Peyer's patch (tissue), 4 donors: Measurements from ENCODE around the gene VAV2.

Source experiments
- CTCF ChIP-seq, 6 experiments: fragments of 450-650 bp in 4 of 6; fragments of 200-600 bp in 2 of 6; sonication (generic) in 1 of 6; IDR thresholded peaks; one replicate each; pipeline ENCODE4 v1.5.1; 2017 to 2019; ENCODE audit warnings: antibody characterized with exemption in 6 of 6, mild to moderate bottlenecking in 3 of 6, moderate library complexity in 1 of 6
- POLR2A ChIP-seq, 2 donors: fragments of 450-650 bp; IDR thresholded peaks; one replicate each; pipeline ENCODE4 v1.5.1; 2017; ENCODE audit warnings: antibody characterized with exemption in 2 of 2, mild to moderate bottlenecking in 2 of 2, moderate library complexity in 2 of 2

DNA sequence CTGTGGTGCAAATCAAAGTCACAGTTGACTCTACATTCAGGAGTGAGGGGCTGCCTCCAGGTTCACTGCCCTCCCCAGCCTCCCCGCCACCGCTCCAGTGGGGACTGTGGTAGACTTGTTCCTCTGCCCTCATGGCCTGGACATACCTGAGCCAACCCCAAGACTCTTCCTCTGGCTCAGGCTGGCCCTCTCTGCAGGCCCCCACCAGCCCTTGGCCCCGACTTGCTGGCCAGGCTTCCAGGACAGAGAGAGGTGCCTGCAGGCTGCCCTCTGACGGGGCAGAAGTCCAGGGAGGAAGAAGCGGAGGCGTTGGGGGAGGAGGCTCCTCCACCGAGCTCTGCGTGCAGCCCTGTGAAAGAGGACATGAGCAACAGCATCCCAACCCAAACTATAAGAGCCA lies 251.2 kb downstream of the VAV2 start:
- no peak for TF ChIP-seq CTCF (IDR thresholded peaks at IDR 0.05)
- TF ChIP-seq POLR2A (IDR thresholded peaks at IDR 0.05) = no peak
